Right lobe of liver (tissue), 4 donors: ENCODE results near the gene ALDH3B1.

Experiments used
- CTCF ChIP-seq, 4 donors: fragments of 200-600 bp in 3 of 4; fragments of 450-650 bp in 1 of 4; IDR thresholded peaks; one replicate each; pipeline versions ENCODE4 v1.5.1 to v1.8.0; 2016 to 2022; ENCODE audit warnings: antibody characterized with exemption in 4 of 4, mild to moderate bottlenecking in 2 of 4
- POLR2A ChIP-seq: fragments of 450-650 bp; IDR thresholded peaks from one replicate; pipeline ENCODE4 v1.6.1; 2017; ENCODE audit warnings: antibody characterized with exemption, mild to moderate bottlenecking
- donor health status: DM: no; HTN: no; CAD: no.
- donor health status: DM: no; HTN: no; CAD: no.
- donor health status: DM: no; HTN: yes; CAD: no.

GRCh38 chr11:68013611-68014156, 3.6 kb downstream of the ALDH3B1 start:
- TF ChIP-seq CTCF (IDR thresholded peaks at IDR 0.05) (no peak), POLR2A (no peak)
